Embryonic facial prominence (tissue), 1 donor: ENCODE results near the gene CBFA2T2.
"Not testable (repeated sequence)": the region's sequence is repeated elsewhere in the genome, so short reads cannot be mapped to it uniquely, and the experiment has no call there.

ENCODE experiments used
- DNase-seq: peaks from one replicate; pipeline ENCODE4 v3.0.0-alpha.2; 2016; ENCODE audit errors: extremely low spot score

CBFA2T2 gene

DNA sequence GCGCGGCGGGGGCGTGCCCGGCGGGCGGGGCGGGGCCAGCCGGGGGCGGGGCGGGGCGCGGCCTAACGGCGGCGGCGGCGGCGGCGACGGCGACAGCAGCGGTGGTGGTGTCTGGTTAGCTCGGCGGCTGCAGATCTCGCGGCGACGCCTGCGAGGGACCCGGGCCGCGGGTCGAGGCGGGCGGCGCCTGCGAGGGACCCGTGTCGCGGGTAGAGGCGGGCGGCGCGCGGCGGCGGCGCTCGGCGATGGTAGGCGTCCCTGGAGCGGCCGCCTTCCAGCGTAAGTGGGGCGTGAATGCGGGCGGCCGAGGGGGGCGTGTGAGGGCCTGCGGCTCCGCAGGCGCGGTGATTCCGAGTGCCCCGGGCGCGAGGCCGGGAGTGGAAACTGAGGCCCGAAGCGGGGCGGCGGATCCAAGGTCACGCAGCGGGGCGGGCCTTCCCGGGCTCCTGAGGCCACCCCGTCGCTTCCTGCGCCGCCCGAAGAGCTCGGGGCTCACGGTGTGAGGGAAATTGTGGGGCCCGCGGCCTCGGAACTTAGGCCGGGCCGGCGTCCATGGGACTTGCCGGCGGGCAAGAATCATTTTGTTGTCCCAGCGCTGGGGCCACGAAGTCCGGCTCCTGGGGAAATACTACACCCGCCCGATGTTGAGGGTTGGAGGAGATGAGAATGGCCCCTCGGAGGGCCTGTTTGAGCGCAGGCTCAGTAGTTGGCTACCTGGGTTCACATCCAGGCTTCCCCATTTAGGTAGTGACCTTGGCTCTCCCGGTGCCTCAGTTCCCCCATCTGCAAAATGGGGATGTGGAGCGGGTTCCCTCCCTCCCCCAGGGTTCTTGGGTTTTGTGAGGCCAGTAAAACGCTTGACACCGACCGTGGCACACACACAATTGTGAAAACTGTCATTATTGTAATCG lies at the start of gene CBFA2T2:
CBFA2T2 (plus strand) TSS at position 74 of the 911 bp plus-strand sequence; CDS start at position 246, 172 bp downstream.
- peak; percentile 22 for DNase-seq

DNA sequence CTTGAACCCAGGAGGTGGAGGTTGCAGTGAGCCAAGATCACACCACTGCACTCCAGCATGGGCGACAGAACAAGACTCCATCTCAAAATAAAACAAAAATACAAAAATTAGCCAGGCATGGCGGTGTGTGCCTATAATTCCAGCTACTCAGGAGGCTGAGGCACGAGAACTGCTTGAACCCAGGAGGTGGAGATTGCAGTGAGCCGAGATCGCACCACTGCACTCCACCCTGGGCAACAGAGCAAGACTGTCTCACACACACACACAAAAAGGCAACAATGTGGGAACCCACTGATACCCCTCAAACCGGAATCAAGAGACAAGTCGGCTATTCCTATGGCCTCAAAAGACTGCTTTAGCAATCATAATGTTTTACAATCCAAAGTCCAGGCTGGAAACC lies 49.3 kb upstream of the CBFA2T2 start:
- not testable (repeated sequence) for DNase-seq

DNA sequence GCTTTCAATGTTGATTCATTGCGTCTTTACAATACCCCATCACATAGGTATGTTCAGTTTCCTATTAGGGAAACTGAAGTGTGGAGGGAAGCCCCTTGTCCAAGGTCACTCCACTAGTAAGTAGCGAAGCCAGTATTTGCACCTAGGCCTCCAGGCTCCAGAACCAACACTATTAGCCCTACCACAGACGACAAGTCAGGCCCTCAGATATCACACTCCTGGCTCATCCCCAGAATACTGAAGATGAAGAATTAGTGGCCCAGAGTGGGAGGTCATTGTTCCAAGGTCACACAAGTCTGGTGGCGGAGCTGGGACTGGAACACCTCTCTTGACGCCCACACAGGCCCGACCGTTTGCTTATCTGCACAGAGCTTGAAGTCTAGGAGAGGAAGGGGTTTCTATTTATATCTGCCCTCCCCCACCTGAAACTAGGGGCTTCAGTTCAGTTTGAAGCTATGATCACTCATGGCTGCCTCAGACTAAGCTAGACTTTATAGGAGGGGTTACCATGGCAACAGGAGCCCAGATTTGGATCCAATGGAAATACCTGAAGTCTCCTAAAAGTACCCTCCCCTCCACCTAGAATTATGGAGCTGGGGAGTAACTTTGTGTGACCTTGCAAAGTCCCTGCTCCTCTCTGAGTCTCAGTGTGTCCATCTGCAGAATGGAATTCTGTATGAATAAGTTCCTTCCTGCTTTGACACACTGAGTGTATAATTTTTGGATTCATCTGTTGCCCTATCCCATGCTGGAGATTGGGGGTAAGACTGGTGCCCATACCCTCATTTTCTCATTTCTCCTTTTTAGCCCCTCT lies 48.5 kb upstream of the CBFA2T2 start:
- no peak for DNase-seq

DNA sequence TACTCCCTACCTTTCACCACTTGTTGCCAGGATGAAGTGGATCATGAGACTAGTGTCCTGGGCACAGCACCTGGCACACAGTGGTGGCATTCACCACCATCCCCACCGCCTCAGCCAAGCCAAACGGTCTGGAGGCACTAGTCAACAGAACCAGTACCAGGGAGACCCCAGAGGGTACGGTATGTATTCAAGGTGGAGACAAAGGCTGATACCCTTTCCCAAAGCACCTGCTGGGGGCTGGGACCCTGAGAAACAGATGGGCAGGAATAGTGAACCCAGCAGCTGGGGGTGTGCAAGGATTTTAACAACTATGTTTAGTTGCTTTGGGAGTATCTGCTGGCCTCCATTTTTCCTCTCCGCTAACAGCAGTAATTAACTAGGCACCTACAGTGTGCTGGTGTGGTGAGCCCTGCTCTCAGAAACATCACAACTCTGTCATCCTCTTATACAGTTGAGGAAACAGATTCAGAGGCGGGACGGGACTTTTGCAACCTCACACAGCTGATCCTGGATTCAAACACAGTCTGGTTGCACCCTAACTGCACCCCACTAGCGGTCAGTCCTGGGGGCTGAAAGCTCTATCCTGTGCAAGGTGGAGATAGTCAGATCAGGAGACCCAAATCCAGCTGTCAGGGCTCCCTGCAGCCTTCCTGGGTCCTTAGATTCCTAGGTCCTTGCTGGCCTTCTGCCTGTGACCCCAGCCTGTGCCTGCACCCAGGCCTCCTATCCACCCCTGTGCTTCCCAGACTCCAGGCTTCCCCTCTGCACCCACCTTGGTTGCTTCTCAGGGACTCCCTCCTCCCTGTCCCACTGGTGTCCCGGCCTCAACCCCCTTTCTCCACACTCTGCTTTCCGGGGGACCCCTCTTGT lies 47.5 kb upstream of the CBFA2T2 start:
- no peak for DNase-seq

DNA sequence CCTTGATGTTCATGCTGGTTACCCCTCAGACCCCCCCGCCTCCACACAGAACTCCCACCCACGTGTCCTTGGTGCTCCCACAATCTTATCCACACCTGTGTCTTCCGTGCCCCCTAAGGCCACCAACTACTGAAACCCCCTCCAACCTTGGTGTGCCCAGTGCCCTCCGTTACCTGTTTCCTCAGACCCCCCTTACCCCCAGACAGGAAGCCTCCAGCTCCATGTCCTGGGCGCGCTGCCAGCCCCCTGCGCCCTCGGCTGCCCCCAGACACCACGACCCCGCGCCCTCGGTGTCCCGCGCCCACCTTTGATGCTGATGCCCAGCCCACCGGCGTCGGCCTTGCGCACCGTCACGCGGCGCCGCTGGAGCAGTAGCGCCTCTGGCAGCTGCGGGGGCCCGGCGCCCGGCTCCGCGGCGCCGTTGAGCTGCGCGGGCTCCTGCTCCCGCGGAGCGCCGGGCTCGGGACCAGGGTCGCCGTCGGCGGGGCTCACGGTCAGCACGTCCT lies 46.8 kb upstream of the CBFA2T2 start:
- no peak for DNase-seq

DNA sequence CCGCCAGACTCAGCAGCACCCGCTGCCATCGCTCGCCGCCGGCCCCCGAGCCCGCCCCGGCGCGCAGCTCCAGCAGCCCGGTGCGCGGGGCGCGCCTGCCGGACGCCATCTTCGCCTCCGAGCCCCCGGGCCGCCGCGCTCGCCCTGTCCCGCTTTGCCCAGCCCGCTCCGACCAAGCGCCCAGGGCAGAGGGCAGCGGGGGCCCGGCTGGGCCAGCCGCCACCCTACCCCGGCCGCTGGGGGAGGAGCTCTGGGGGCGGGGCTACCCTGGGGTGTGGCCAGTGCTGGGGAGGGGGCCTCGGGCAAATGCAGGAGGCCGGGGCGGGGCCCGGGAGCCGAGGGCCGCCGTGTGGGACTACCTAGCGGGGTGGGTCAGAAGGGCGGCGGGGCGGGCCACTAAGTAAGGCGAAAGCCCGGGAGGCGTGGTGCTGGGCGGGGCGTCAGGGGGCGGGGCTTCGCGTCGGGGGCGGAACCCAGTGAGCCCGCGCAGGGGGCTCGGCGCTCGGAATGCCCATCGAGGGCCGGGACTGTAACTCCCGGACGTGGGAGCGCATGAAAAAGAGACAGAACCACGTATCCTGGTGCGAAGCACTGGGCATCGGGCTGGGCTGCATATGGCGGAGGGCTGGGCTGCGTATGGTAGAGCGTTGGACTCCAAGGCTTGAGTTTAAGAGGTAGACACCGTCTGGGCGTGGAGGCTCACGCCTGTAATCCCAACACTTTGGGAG lies 46.2 kb upstream of the CBFA2T2 start, which contains the start of gene SNTA1:
SNTA1 (minus strand) TSS at position 252 of the 728 bp plus-strand sequence; CDS start at position 109, 143 bp downstream.
- DNase-seq = no peak

DNA sequence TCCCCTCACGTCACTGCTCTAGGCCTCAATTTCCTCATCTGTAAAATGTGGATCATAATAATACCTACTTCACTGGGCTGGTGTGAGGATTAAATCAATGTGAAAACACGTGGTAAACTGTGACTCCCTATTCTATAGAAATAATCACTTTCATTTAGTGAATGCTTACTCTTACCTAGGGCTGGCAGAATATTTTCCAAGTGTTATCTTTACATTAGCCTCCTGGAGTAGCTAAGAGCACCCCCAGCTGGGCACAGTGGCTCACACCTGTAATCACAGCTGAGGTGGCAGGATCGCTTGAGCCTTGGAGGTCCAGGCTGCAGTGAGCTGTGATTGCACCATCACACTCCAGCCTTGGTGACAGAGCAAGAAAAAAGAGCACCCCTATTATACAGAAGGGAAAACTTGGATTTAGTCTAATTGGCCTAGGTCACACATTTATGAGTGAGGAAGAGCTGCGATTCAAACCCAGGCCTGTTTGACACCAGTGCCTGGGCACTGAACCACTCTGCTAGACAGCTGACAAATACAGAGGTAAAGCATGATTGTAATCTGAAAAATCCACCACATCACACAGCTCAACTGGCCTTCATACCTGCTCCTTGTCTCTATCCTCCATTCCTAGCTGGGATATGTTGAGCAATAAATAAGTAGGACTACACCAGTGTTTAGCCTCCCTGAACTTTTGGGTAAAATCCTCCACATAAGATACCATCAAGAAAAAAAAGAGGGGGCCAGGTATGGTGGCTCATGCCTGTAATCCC lies 44.9 kb upstream of the CBFA2T2 start:
- DNase-seq = no peak

DNA sequence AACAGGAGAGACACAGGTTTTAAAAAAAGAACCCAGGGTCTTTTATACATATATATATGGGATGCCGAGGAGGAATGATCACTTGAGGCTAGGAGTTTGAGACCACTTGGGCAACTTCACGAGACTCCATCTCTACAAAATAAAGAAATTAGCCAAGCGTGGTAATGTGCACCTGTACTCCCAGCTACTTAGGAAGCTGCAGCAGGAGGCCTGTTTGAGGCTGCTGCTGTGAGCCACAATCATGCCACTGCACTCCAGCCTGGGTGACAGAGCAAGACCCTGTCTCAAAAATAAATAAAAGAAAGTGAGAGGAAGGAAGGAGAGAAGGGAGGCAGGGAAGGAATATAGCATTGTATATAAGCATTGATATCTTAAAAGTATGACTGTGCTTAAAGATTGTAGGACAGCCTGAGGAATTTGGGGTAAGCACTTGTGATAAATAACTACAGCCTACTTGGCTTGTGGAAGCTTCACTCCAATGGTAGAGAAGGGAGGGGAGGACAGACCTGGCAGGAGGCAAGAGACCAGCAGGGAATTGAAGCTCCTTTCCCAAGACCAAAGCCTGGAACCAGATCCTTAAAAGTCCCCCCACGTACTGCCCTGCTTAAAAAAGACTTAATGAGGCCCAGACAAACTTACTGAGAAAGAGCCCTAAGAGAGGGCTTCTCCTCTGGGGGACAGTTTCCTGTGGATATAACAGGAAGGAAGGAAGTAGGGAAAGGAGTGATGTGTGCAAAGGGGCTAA lies 43.8 kb upstream of the CBFA2T2 start:
- no peak for DNase-seq

DNA sequence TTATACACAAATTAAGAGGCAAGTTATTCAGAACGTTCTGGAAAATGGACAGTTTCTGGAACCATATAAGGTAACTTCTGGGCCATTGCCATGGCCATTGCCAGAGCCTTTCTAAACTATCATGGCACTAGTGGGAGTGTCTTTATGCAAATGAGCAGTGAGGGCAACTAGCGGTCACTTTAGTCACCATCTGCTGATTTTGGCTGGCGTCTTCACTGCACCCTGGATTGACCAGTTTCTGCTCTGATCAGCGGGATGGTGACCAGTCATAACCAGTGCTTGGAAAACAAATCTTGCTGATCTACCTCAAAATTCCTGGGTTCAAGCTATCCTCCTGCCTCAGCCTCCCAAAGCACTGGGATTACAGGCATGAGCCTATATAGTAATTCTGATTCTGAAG lies 39.0 kb upstream of the CBFA2T2 start:
- no peak for DNase-seq

DNA sequence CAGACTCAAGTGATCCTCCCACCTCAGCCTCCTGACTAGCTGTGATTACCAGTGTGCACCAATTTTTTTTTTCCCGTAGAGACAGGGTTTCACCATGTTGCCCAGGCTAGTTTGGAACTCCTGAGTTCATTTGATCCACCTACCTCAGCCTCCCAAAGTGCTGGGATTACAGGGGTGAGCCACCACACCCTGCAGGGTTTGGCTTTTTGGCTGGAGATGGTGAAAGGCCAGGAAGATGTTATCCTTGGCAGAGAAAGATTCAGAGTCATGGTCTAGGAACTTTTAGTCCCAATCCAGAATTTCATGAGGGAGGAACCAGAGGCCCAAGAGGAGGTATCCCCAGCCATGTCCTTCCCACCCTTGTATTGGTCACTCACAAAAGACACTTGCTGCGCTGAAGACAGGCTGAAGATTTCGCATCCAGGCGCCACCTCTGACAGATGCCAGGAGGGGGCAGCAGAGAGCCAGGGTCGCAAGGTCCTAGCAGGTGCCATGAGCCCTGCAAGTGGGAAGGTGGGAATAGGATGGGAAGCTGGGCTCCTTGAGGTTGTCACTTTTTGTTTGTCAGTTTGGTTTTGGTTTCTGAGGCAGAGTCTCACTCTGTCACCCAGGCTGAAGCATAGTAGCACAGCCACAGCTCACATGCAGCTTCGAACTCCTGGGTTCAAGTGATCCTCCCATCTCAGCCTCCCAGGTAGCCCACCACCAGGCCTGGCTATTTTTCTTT lies 32.8 kb upstream of the CBFA2T2 start:
- DNase-seq = not testable (repeated sequence)

DNA sequence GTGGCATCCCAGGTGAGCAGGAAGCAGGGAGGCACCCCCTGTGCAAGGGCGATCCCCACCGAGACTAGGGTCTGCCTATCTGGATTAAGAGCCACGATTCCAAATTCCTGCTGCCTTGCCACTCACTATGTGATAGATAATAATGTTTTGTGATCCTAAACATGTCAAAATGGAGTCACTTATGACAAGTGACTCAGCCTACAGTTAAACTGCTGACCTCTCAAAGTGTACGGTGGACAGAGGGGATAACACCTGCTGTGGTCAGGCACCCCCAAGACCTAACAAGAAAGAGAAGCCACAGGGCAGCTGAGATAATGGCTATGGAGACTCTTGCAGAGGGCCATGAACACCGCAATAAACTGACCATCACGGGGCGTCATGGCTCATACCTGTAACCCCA lies 30.3 kb upstream of the CBFA2T2 start:
- DNase-seq = no peak

DNA sequence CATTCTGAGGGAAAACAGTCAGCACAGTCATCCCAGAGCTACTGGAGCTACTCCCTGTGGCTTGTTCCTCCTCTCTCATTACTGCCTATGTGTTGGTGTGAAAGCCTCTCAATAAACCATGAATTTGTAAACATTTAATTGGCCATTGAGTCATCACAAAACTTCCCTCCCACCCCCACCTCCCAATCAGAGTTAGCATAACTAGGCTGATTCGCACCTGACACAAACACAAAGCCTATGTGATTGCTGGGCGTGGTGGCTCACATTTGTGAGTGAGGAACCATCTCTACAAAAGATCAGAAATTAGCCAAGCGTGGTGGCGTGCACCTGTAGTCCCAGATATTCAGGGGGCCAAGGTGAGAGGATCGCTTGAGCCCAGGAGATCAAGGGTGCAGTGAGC lies 29.2 kb upstream of the CBFA2T2 start:
- DNase-seq = no peak

DNA sequence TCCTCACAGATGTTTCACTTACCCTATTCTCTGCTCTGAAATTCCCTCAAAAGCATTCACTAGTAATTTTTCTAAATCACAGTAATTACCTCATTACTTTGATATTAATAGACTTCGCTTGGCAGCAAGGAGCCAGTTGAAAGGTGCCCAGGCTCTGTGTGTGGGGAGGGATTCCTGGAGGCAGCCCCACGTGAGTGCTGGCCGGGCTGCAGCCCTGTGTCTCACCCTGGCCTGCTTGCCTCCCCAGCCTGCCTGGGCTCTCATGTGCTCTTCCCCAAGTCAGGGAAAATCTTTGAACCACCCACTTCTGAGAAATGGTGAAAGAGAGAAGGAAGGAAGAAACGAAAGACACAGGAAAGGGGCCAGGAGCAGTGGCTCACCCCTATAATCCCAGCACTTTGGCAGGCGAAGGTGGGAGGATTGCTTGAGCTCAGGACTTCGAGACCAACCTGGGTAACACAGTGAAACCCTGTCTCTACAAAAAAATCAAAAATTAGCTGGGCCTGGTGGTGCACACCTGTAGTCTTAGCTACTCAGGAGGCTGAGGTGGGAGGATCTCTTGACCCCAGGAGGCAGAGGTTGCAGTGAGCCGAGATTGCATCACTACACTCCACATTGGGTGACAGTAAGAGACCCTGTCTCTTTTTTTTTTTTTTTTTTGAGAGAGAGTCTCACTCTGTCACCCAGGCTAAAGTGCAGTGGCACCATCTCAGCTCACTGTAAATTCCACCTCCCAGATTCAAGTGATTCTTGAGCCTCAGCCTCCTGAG lies 26.4 kb upstream of the CBFA2T2 start:
- DNase-seq = no peak

DNA sequence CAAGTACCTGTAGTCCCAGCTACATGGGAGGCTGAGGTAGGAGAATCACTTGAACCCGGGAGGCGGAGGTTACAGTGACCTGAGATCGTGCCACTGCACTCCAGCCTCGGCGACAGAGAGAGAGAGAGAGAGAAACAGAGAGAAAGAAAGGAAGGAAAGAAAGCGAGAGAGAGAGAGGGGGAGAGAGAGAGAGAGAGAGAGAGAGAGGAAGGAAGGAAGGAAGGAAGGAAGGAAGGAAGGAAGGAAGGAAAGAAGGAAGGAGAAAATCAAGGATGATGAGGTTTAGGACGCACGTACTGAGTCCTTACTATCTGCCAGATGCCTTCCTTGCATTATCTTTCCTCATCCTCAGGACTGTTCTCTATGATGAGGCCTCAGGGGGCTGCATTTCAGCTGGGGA lies 25.1 kb upstream of the CBFA2T2 start:
- not testable (repeated sequence) for DNase-seq

DNA sequence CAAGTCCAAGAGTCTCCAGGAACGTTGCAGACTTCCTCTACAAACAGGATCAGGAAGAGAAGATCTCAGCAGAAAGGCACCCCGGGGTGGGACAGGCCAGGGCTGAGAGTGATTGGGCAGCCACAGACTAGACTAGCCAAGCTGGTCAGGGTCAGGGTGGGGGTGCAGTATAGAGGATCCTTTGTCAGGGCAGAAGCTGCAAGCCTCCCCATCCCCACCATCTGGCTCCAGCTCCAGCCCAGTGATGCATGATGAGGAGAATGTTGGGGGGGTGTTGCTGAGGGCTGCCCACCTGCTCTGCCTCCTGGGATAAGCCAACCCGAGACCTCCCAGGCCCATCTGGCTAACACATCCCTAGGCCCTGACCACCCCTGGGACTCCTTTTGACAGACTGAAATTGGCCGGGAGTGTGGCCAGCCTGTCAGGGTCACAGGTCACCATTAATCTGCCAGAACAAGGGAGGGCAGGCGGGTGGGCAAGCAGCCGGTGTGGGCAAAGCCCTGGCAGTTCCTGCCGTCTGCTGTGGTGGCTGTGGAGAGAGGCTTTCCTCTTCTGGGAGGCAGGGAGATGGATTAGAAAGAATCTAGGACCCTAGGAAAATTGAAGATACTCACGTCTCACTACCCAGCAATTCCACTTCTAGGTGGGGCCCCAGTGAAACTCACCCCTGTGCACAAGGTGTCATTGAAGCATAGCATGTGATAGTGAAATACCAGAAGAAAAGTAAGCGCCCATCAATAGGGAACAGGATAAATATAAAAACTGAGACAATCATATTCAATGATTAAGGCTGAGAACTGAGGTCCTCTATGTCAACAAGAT lies 24.2 kb upstream of the CBFA2T2 start:
- DNase-seq = no peak

DNA sequence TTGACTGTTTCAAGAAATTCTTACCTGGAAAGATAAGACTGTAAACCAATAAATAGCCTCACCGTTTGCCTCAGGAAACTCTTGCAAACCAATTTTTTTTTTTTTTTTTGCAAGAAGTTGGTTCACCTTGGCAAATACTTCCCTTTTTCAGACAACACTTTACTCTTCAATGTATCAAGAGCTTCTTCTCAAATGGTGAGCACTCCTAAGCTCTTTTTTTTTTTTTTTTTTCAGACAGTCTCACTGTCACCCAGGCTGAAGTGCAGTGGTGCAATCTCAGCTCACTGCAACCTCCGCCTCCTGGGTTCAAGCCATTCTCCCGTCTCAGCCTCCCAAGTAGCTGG lies 23.6 kb upstream of the CBFA2T2 start:
- DNase-seq = no peak

DNA sequence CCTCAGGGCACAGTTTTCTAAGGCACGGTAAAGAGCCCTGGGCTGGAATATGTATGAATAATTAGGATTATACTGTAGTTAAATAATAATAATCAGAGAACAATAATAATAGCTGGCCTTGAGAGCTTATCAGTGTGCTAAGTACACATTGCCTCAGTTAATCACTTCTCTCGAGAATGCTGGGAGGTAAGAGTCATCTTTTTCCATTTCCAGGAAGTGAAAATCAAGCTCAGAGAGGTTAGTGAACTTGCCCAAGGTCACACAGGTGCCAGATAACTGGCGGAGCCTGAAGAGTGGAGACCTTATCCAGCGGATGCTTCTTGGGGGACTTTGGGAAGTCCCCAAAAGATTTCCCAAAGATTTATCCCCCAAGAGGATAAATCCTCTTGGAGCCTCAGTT lies 19.4 kb upstream of the CBFA2T2 start:
- DNase-seq = no peak
